DND-41 (cell line): Measurements from ENCODE around the gene TAPT1.

Experiments
- CTCF ChIP-seq: IDR thresholded peaks from 2 replicates; pipeline ENCODE4 v1.5.1; 2012; ENCODE audit warnings: borderline replicate concordance, low read length, moderate library complexity, mild to moderate bottlenecking; ENCODE audit not compliant: poor library complexity, severe bottlenecking; ENCODE audit errors: extremely low read depth
- EZH2 ChIP-seq: IDR thresholded peaks from 3 replicates; pipeline ENCODE4 v1.6.1; 2012; ENCODE audit warnings: borderline replicate concordance, low read depth, mild to moderate bottlenecking, moderate library complexity, low read length, inconsistent platforms; ENCODE audit not compliant: severe bottlenecking

GRCh38 chr4:16226816-16227461 lies 668 bp upstream of the TAPT1 start:
- no peak for TF ChIP-seq CTCF
- TF ChIP-seq EZH2 = no peak
